ENCODE data around the gene MYOZ2. TPM values are rescaled to one million over a fixed set of nuclear protein-coding genes. Genes with fewer than 3 reads are reported as not detected.
A peak's percentile ranks its signal among the peaks of the same experiment; 100 is the strongest.

MYOZ2 gene
- total RNA-seq: not detected

GRCh38 chr4:119135721-119136121 is at the start of gene MYOZ2:
Gene MYOZ2, plus strand, starts transcription at chr4:119135832. Its CDS starts 694 bp downstream, at chr4:119136526.
- Mint-ChIP-seq H3K9me3 (no peaks in the 10 kb centered on the region), H3K36me3 (ENCODE audit: low read depth) (no peaks in the 10 kb centered on the region), H3K4me1 (peaks cover 18% of the 10 kb centered on the region), H3K27ac (no peak within 1 kb of the TSS), H3K27me3 (no peaks in the 10 kb centered on the region), H3K4me3 (no peak within 1 kb of the TSS)
- no peak for ATAC-seq (replicated peaks)

- no peaks in the 10 kb centered on the region for H3K4me1 Mint-ChIP-seq
These were observed 48.5 kb upstream of the MYOZ2 start for GRCh38 chr4:119087121-119087520.

GRCh38 chr4:119087656-119088055 is 48.0 kb upstream of the MYOZ2 start:
- ATAC-seq (replicated peaks): no peak
- no peaks in the 10 kb centered on the region for H3K9me3 Mint-ChIP-seq
- no peaks in the 10 kb centered on the region for H3K36me3 Mint-ChIP-seq (ENCODE audit: low read depth)
- no peaks in the 10 kb centered on the region for H3K4me1 Mint-ChIP-seq
- H3K27ac Mint-ChIP-seq: no peak overlapping the region
- H3K27me3 Mint-ChIP-seq: no peaks in the 10 kb centered on the region
- H3K4me3 Mint-ChIP-seq: no peak overlapping the region

More at GRCh38 chr4:119087121-119087520, 48.5 kb upstream of the MYOZ2 start:
- no peak for ATAC-seq (replicated peaks)
- no peaks in the 10 kb centered on the region for H3K27me3 Mint-ChIP-seq
- H3K27ac Mint-ChIP-seq: no peak overlapping the region
- H3K4me3 Mint-ChIP-seq: no peak overlapping the region
- no peaks in the 10 kb centered on the region for H3K36me3 Mint-ChIP-seq (ENCODE audit: low read depth)
- H3K9me3 Mint-ChIP-seq: no peaks in the 10 kb centered on the region

GRCh38 chr4:119093042-119093827 is 42.4 kb upstream of the MYOZ2 start:
- Mint-ChIP-seq H3K27me3 (peaks cover 12% of the 10 kb centered on the region), H3K27ac (no peak overlapping the region), H3K9me3 (no peaks in the 10 kb centered on the region), H3K4me1 (peaks cover 7% of the 10 kb centered on the region), H3K36me3 (ENCODE audit: low read depth) (no peaks in the 10 kb centered on the region), H3K4me3 (no peak overlapping the region)
- no peak for ATAC-seq (replicated peaks)

- Mint-ChIP-seq H3K9me3 (no peaks in the 10 kb centered on the region), H3K27ac (no peak overlapping the region), H3K36me3 (ENCODE audit: low read depth) (no peaks in the 10 kb centered on the region), H3K4me1 (peaks cover 7% of the 10 kb centered on the region), H3K4me3 (peak overlapping the region; percentile 49), H3K27me3 (peaks cover 12% of the 10 kb centered on the region)
- ATAC-seq (replicated peaks): no peak
These were observed 38.2 kb upstream of the MYOZ2 start for GRCh38 chr4:119097282-119097900.

- Mint-ChIP-seq H3K4me1 (peaks cover 7% of the 10 kb centered on the region), H3K4me3 (no peak overlapping the region), H3K27me3 (peaks cover 12% of the 10 kb centered on the region), H3K27ac (no peak overlapping the region), H3K9me3 (no peaks in the 10 kb centered on the region), H3K36me3 (ENCODE audit: low read depth) (no peaks in the 10 kb centered on the region)
- ATAC-seq (replicated peaks): no peak
These were observed 37.3 kb upstream of the MYOZ2 start for GRCh38 chr4:119098306-119098705.

GRCh38 chr4:119099227-119099810 is 36.3 kb upstream of the MYOZ2 start:
- H3K27me3 Mint-ChIP-seq: peaks cover 12% of the 10 kb centered on the region
- H3K27ac Mint-ChIP-seq: no peak overlapping the region
- peaks cover 7% of the 10 kb centered on the region for H3K4me1 Mint-ChIP-seq
- H3K36me3 Mint-ChIP-seq (ENCODE audit: low read depth): no peaks in the 10 kb centered on the region
- ATAC-seq (replicated peaks): no peak
- no peak overlapping the region for H3K4me3 Mint-ChIP-seq
- H3K9me3 Mint-ChIP-seq: no peaks in the 10 kb centered on the region

GRCh38 chr4:119100655-119101054 is 35.0 kb upstream of the MYOZ2 start:
- peaks cover 7% of the 10 kb centered on the region for H3K4me1 Mint-ChIP-seq

GRCh38 chr4:119103263-119103662 is 32.4 kb upstream of the MYOZ2 start:
- Mint-ChIP-seq H3K27ac (no peak overlapping the region), H3K36me3 (ENCODE audit: low read depth) (no peaks in the 10 kb centered on the region), H3K4me3 (no peak overlapping the region), H3K9me3 (no peaks in the 10 kb centered on the region), H3K4me1 (peaks cover 4% of the 10 kb centered on the region), H3K27me3 (no peaks in the 10 kb centered on the region)
- no peak for ATAC-seq (replicated peaks)

More at GRCh38 chr4:119100655-119101054, 35.0 kb upstream of the MYOZ2 start:
- H3K27me3 Mint-ChIP-seq: peaks cover 2% of the 10 kb centered on the region
- no peak overlapping the region for H3K27ac Mint-ChIP-seq
- no peaks in the 10 kb centered on the region for H3K36me3 Mint-ChIP-seq (ENCODE audit: low read depth)
- no peak overlapping the region for H3K4me3 Mint-ChIP-seq
- ATAC-seq (replicated peaks): no peak
- no peaks in the 10 kb centered on the region for H3K9me3 Mint-ChIP-seq

GRCh38 chr4:119104644-119105273 is 30.9 kb upstream of the MYOZ2 start:
- H3K36me3 Mint-ChIP-seq (ENCODE audit: low read depth): no peaks in the 10 kb centered on the region
- no peak overlapping the region for H3K27ac Mint-ChIP-seq
- H3K4me3 Mint-ChIP-seq: no peak overlapping the region
- no peak for ATAC-seq (replicated peaks)
- H3K4me1 Mint-ChIP-seq: peaks cover 4% of the 10 kb centered on the region
- H3K27me3 Mint-ChIP-seq: no peaks in the 10 kb centered on the region
- H3K9me3 Mint-ChIP-seq: no peaks in the 10 kb centered on the region

GRCh38 chr4:119105605-119106004 is 30.0 kb upstream of the MYOZ2 start:
- H3K4me3 Mint-ChIP-seq: no peak overlapping the region
- H3K36me3 Mint-ChIP-seq (ENCODE audit: low read depth): no peaks in the 10 kb centered on the region
- H3K27me3 Mint-ChIP-seq: no peaks in the 10 kb centered on the region

GRCh38 chr4:119106036-119107000 is 29.3 kb upstream of the MYOZ2 start:
- Mint-ChIP-seq H3K36me3 (ENCODE audit: low read depth) (no peaks in the 10 kb centered on the region), H3K27ac (no peak overlapping the region), H3K9me3 (no peaks in the 10 kb centered on the region), H3K4me3 (no peak overlapping the region), H3K4me1 (peaks cover 4% of the 10 kb centered on the region), H3K27me3 (no peaks in the 10 kb centered on the region)
- no peak for ATAC-seq (replicated peaks)

More at GRCh38 chr4:119105605-119106004, 30.0 kb upstream of the MYOZ2 start:
- no peak for ATAC-seq (replicated peaks)
- H3K27ac Mint-ChIP-seq: no peak overlapping the region
- H3K4me1 Mint-ChIP-seq: peaks cover 4% of the 10 kb centered on the region
- H3K9me3 Mint-ChIP-seq: no peaks in the 10 kb centered on the region

GRCh38 chr4:119110121-119110520 is 25.5 kb upstream of the MYOZ2 start:
- Mint-ChIP-seq H3K9me3 (no peaks in the 10 kb centered on the region), H3K4me1 (peaks cover 4% of the 10 kb centered on the region), H3K27me3 (no peaks in the 10 kb centered on the region), H3K36me3 (ENCODE audit: low read depth) (no peaks in the 10 kb centered on the region), H3K4me3 (no peak overlapping the region), H3K27ac (no peak overlapping the region)
- ATAC-seq (replicated peaks): no peak

- no peak overlapping the region for H3K27ac Mint-ChIP-seq
- no peak for ATAC-seq (replicated peaks)
- H3K9me3 Mint-ChIP-seq: no peaks in the 10 kb centered on the region
- peaks cover 4% of the 10 kb centered on the region for H3K4me1 Mint-ChIP-seq
- no peak overlapping the region for H3K4me3 Mint-ChIP-seq
- no peaks in the 10 kb centered on the region for H3K36me3 Mint-ChIP-seq (ENCODE audit: low read depth)
- no peaks in the 10 kb centered on the region for H3K27me3 Mint-ChIP-seq
These were observed 24.3 kb upstream of the MYOZ2 start for GRCh38 chr4:119111296-119111695.

All from activated T-helper 17 cell treated with anti-CD3 and anti-CD28 coated beads, Interleukin-2, amount 50 U/mL, for 72 hours (primary cell).